Activated gamma-delta T cell treated with Interleukin-2 at 50 U/mL for 16 hours (primary cell): Measurements from ENCODE around the gene PIK3R6.
"Not testable (repeated sequence)": the region's sequence is repeated elsewhere in the genome, so short reads cannot be mapped to it uniquely, and the experiment has no call there.

Source experiments
- DNase-seq: peaks from one replicate; pipeline ENCODE4 v3.0.0-alpha.2; 2020

PIK3R6 gene

GRCh38 chr17:8872036-8872704 is 4.7 kb upstream of the PIK3R6 start:
- no peak for DNase-seq

- no peak for DNase-seq
These were observed 3.7 kb upstream of the PIK3R6 start for GRCh38 chr17:8871081-8871581.

- no peak for DNase-seq
These were observed 3.0 kb upstream of the PIK3R6 start for GRCh38 chr17:8870406-8871040.

- no peak for DNase-seq
These were observed 1.8 kb upstream of the PIK3R6 start for GRCh38 chr17:8869114-8869815.

- DNase-seq, result no peak
These were observed 1.1 kb upstream of the PIK3R6 start for GRCh38 chr17:8868529-8868951.

GRCh38 chr17:8868092-8868491 is 618 bp upstream of the PIK3R6 start:
- DNase-seq, result no peak

GRCh38 chr17:8865811-8866210 is 1.7 kb downstream of the PIK3R6 start:
- no peak for DNase-seq

- no peak for DNase-seq
These were observed 2.1 kb downstream of the PIK3R6 start for GRCh38 chr17:8865385-8865784.

GRCh38 chr17:8862213-8863056 is 5.0 kb downstream of the PIK3R6 start:
- DNase-seq, result no peak

- no peak for DNase-seq
These were observed 5.8 kb downstream of the PIK3R6 start for GRCh38 chr17:8861495-8862181.

- no peak for DNase-seq
These were observed 7.6 kb downstream of the PIK3R6 start for GRCh38 chr17:8859804-8860430.

- DNase-seq, result no peak
These were observed 8.3 kb downstream of the PIK3R6 start for GRCh38 chr17:8859027-8859803.

GRCh38 chr17:8857919-8858318 is 9.6 kb downstream of the PIK3R6 start:
- no peak for DNase-seq

GRCh38 chr17:8856869-8857575 is 10.5 kb downstream of the PIK3R6 start:
- no peak for DNase-seq

GRCh38 chr17:8856205-8856603 is 11.3 kb downstream of the PIK3R6 start:
- DNase-seq, result not testable (repeated sequence)

- no peak for DNase-seq
These were observed 11.8 kb downstream of the PIK3R6 start for GRCh38 chr17:8855477-8856204.

GRCh38 chr17:8851600-8851999 is 15.9 kb downstream of the PIK3R6 start:
- no peak for DNase-seq

GRCh38 chr17:8849311-8850041 is 18.0 kb downstream of the PIK3R6 start:
- DNase-seq, result no peak

GRCh38 chr17:8847891-8848290 is 19.6 kb downstream of the PIK3R6 start:
- no peak for DNase-seq
